ENCODE results near the gene BCL2L1.

BCL2L1 gene

DNA sequence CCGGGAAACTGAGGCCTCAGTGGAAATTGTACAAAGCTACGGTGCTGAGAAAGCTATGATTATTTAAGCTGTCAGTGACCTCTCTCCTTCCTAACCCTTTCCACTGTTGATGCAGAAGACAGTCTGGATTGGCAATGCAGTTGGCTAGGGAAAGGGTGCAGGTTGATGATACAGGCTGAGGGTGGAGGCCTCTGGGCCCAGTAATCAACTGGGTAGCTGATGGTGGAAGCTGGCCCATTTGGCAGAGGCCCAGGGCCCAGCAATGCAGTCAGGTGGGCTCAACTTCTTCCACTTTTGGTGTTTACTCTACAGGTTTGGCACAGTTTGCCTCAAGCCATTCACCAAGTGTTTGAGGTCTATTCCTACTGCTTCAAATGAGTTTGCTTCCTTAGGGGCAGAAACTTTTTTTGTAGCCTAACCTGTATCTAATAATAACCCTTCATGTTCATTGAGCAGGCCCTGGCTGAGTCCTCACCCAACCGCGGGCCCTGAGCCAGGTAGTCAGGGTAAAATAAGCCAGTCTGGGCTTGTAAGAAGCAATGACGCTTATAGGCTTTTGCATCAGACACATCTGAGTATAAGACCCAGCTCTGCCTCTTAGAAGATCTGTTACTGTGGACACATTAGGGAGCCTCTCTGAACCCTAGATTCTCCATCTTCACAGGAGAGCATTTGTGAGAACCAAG is 12.1 kb downstream of the BCL2L1 start:
- DNase-seq (ENCODE audit: low read depth in 2 of 3, low spot score in 1 of 3) = no peak

DNA sequence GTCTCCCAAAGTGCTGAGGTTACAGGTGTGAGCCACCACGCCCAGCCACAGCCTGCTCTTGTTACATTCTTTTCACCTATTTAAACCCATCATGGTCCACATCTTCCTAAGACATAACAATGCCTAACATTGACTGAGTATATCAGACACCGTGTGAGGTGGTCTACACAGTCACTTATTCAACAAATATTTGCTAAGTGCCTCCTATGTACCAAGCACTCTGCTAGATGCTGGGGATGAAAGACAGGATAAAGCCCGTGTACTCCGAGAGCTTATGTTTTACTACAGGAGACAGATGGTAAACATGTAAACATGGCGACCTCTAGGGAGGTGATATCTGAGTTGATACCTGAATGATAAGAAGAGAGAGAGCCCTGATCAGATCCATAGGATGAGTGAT is 12.7 kb downstream of the BCL2L1 start:
- DNase-seq (ENCODE audit: low read depth in 2 of 3, low spot score in 1 of 3) = no peak

DNA sequence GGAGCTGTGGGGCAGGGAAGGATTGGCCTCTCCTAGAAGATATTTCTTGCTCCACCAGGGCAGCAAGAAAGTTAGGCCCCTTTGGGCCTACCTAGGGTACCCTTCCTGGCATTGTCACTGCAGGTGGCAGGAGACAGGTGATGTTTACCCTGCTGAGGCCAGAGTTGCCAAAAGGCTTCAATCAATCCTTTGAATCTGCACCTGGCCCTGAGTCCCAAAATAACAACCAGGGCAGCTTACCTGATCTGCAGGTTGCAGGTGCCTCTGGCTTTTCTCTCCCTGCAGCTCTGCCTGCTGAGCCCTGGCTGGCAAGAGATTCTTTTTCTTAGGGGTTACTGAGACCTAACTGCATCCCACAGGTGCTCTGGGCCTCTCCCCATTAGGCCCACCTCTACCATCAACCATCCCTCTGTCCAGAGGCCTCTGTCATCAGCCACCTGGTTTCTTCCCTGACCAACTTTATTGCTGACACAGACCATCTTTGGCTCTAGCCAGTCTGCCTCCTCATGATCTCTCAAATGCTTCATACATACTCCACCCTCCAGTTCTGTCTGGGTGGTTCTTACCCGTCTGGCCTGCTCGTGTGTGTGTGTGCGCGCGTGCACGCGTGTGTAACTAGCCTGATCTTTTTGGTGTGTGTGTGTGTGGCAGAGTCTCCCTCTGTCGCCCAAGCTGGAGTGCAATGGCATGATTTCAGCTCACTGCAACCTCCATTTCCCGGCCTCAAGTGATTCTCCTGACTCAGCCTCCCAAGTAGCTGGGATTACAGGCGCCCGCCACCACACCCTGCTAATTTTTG is 13.7 kb downstream of the BCL2L1 start:
- DNase-seq (ENCODE audit: low read depth in 2 of 3, low spot score in 1 of 3) = no peak

DNA sequence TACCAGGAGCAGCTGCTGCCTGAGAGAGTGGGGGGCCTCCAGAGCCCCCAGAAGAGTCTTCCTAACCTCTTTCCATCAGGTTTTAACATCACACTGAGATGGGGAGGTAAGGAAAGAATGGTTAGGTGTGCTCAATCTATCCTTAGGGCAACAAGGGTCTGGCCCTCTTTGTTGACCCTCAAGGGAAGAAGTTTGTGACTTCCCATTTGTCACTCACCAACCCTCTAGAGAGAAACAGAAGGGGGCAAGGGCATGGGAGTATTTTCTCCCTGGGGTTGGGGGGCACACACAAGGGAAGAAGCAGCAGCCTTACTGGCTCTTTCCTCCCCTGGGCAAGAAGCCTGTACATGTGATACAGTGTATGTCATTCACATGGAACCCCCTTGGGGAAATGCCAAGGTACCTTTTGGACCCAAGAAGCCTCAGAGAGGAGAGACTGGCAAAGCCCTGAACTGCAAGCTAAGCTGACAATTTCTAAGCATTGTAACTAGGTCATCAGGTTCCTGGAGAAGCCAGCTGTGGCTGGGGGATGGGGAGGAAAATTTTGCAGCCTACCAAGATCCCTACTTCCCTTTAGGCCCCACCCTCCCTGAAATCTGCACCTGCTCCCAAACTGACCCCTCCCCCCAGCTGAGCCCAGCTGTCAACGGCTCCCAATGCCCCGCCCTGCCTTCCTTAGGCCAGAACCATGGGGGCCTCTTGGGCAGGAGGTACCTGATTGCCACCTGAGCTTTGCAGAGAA is 14.5 kb downstream of the BCL2L1 start:
- DNase-seq (ENCODE audit: low read depth in 2 of 3, low spot score in 1 of 3) = no peak

DNA sequence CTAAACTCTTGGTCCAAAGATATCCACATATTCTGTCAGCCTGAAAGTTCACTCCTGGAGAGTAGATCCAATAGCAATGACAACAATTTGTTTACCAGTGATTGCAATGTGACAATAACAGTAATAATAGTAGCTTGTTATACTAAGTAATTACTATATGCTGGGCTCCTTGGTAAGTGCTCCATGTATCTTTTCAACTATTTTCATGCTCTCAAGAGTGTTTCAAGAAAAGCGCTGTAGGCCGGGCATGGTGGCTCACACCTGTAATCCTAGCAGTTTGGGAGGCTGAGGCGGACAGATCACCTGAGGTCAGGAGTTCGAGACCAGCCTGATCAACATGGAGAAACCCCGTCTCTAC is 15.4 kb downstream of the BCL2L1 start:
- no peak for DNase-seq (ENCODE audit: low read depth in 2 of 3, low spot score in 1 of 3)

DNA sequence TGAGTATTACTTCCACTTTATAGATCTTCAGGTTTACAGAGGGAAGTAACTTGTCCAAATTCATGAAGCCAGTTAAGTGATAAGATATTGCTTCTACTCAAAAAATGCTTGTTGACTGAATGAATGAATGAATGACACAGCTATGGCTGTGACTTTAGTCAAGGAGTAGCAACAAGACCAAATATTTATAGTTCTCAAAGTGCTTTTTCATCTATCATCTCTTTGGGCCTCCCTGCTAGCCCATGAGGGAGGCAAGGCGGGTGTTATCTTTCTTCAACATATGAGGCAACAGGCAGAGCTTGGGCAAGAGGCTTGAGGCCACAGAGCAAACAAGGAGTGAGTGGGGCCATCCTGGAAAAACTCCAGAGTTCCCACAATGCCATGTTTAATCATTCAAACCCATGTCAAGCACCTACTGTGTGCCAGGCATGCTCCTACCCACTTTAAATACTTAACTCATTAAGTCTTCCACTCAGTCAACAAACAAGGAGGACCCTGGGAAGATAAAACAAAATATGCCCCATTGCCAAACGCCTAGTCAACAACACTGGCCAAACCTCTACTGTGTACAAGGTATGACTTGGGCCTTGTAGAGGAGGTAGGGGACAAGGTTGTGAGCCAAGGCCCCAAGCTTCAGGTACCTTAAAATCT is 15.9 kb downstream of the BCL2L1 start:
- DNase-seq (ENCODE audit: low read depth in 2 of 3, low spot score in 1 of 3) = no peak

DNA sequence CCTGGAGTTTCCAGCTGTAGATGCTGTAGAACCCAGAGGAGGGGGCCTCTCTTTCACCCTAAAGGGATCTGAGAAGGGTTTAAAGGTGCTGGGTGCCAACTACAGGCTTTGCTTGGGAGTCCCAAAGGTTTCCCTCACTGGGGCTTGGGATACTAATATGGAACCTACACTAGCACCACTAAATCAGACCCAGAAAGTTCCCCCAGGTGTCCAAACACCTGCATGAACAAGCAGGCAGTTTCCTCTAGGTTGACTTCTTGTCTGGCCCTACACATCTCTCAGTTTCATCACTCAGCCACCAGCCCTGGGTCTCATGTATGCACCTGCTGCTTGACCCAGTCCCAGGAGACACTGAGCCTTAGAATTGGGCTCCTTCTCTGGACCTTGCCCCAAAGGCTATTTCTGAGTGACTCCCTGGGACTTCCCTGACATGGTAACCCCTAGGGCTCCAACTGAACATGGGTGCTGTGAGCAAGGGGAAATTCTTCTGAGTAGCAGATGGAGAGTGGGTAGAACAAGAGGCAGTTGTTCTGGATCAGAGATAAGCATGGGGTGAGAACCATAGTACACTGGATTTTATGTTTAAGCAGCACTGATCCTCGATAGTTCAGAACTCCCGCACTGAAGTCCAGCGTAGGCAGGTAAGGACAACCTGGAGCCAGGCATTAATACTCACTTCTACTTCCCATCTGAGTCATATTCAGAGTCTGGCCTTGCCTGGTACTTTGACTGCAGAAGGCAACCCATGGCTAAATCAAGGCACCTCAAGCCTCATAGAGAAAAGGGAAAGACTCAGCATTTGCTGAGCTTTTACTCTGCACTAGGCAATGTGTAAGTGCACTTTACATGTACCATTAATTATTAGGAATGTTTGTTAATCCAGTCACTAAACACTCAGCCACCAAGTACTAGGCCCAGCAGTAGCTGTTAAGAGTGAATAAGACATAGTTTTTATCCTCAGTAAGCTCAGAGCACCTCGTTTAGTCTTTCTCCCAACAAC is 16.8 kb downstream of the BCL2L1 start:
- DNase-seq (ENCODE audit: low read depth in 2 of 3, low spot score in 1 of 3) = no peak

DNA sequence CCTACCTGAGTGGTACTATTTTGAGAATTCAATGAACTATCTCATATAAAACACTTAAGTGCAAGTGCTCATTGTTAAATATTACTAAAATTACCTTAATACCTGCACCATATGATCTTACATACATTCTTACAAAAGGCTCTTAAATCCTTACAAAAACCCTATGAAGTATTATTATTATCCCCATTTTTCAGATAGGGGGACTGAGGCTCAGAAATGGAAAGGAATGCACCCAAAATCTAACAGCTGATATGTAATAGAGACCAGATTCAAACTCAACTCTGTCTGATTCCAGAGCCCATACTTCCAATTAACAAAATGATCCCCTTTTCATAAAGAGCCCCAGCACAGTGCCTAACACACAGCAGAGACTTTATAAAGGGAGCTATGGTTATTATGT is 17.5 kb downstream of the BCL2L1 start:
- no peak for DNase-seq (ENCODE audit: low read depth in 2 of 3, low spot score in 1 of 3)

DNA sequence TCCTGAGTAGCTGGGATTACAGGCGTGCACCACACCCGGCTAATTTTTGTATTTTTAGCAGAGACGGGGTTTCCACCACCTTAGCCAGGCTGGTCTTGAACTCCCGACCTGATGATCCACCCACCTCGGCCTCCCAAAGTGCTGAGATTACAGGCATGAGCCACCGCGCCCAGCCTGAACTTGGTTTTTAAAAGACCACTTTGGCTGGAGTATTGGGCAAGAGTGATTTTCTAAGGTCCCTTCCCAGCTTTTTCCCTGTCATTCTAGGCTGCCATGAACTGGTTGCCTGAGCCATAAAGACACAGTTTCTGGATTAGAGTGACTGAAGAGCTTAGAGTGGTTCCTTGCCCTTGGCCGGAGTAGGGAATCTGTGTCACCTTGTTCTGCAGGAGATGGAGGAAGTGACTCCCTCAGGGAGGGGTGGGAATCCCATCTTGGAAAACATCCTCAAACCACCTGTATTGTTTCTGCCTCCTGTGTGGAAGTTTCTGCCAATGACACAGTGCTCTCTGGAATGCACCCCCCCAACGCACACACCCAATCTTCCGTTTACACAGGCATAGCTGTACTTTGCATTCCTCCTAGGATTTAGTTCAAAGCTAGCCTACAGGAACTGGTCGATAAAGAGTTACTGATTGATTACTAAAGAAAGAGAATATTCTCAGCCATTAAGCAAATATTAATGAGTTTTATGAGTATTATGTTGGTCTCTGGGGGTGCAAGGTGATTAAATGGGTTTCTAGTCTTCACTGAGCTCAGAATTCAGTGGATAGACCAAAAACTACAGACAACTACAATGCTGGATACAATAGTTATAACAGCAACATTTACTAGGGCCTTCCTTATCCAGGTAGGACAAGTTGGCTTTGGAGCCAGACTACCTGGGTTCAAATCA is 18.2 kb downstream of the BCL2L1 start:
- DNase-seq (ENCODE audit: low read depth in 2 of 3, low spot score in 1 of 3) = no peak

DNA sequence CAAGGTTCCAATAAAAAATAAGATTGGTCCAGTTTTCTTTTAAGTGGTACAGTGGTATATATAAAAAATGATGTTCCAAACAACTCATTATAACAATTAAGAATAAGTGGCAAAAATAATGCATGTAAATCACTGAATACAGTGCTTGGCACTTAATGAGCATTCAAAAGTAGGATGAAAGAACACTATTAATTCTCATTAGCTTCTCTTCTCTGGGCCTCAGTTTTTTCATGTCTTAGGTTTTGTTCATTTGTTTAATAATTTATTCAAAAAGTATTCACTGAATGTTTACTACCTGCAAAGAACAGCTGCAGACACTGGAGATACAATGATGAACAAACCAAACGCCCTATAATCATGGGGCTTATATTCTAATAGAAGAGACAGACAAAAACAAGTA is 21.1 kb downstream of the BCL2L1 start:
- no peak for DNase-seq (ENCODE audit: low read depth in 2 of 3, low spot score in 1 of 3)

DNA sequence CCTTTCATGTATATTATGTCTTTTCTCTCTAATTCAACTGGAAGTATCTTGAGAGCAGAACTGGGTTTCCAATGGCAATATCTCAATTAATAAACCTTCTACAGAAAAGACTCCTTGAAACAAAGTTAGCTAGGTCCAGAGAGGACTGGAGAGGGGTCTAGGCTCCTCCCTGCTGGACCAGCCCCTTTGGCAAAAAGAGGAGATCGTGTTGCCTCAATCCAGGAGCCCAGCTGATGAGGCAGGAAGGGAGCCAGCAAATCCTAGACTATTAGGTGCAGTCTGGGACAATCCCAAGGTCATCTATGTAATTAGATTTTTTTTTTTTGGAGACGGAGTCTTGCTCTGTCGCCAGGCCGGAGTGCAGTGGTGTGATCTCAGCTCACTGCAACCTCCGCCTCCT is 21.9 kb downstream of the BCL2L1 start:
- DNase-seq (ENCODE audit: low read depth in 2 of 3, low spot score in 1 of 3) = no peak

DNA sequence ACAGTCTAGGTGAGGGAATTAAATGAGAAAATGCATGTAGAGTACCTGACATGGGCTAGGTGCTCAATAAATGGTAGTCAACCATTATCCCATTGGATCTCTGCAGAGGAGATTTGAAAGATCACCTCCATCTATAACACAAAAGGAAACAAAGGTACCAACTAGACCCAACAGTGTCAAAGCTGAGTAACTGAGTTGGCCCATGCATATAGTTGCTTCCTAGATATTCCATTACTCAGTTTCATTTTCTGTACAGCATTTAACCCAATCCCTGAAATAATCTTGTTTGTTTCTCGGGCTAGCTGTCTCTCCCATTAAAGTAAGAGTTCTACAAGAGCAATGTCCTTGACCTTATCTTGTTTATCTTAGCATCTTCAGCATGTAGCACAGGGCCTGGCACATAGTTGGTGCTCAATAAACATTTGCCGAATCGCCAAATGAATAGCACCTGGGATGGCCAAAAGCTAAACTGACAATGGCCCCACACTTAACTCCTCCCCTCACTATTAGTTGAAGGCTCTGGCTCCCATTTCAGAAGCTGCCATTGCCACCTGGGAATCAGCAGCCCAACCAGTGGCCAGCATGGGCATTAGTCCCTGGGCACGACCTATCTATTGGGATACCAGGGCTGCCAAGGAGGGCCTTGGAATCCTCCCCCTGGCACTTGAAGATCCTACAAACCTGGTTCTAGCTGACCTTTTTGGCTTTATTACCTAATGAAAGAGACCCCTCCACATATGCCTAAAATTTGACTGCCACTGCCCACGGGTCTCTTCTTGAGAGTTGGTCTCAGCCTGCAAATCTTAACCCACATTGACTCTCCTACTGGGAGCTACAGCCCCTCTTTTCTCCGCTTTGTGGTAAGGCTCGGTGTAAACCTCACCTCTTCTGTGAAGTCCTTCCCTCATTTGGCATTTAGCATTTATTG is 22.6 kb downstream of the BCL2L1 start:
- DNase-seq (ENCODE audit: low read depth in 2 of 3, low spot score in 1 of 3) = no peak

DNA sequence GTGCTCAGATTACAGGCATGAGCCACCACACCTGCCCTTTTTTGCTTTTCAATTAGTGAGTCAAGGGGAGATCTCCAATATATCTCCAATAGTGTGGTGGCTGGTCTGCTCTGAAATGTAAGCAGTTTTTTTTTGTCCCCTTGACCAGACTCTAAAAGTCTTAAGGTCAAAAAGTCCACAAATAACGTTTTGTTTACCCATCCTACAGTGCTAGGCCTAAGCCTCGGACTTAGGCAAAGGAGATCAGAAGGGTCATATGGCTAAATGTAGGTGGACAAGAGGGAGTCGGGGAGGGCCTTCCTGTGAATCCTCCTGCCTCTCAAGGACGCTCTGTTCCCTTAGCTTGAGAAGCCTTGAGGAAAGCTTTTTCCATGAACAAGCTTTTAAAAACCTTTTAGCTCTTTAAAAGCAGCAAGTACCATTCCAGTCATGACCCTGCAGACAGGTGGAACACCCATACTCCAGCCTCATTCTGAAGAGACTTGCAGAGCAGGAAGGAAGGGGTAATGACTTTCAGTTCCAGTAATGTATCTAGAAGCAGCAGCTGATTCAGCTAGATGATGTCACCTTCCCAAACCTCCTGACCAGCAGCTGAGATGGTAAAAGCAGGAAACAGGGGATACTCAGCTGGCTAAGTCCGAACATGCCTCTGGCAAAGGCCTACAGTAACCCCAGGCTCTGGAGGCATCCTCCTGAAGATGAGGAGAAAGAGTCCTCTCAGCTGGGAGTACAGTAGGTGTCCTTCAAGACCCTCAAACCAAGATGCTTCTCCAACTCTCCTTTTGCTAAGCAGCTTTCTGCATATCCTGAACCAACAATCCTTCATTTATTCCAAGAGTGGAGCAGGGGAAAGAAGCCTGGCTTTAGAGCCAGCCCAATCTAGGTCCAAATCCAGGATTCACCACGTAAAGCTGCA is 23.6 kb downstream of the BCL2L1 start:
- DNase-seq (ENCODE audit: low read depth in 2 of 3, low spot score in 1 of 3) = no peak

DNA sequence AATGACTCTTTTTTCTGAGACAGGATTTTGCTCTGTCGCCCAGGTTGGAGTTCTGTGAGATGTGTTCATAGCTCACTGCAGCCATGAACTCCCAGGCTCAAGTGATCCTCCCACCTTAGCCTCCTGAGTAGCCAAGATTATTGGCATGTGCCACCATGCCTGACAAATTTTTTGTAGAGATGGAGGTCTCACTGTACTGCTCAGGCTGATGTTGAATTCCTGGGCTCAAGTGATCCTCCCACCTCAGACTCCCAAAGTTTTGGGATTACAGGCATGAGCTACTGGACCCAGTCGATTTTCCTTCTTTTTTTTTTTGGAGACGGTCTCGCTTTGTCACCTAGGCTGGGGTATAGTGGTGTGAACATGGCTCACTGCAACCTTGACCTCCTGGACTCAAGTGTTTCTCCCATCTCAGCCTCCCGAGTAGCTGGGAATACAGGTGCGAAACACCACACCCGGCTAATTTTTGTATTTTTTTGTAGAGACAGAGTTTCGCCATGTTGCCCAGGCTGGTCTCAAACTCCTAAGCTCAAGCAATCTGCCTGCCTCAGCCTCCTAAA is 24.3 kb downstream of the BCL2L1 start:
- no peak for DNase-seq (ENCODE audit: low read depth in 2 of 3, low spot score in 1 of 3)

DNA sequence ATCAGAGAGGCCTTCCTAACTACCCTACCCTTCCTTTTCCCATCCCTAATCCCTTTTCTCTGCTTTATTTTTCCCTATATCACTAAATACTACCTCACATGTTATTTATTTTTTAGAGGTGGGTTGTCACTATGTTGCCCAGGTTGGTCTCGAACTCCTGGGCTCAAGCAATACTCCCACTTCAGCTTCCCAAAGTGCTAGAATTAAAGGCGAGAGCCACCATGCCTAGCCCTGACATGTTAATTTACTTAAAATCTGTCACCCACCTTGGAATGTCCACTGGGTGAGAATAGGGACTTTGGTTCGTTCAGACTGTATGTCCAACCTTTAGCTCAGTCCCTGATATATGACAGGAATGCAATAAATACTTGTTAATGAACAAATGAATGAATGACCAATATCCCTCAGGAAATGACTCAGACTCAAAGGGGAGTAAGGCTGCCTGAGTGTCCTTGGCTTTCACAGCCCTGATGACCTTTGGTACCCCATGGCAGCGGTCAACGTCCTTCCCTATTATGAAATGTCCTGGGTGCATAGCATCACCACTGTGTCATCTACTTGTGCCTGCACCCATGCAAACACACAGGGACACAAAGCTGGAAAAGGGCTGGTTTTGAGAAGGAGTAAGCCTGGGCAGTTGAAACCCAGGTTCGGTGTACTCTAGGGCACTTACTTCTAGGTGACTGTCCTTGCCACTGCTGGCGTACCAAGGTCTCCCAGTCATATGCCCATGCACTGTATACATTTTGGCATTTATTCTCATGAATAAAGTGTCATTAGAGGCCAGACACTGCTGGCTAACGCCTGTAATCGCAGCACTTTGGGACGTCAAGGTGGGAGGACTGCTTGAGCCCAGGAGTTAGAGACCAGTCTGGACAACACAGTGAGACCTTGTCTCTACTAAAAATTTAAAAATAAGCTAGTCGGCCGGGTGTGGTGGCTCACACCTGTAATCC is 26.5 kb downstream of the BCL2L1 start:
- no peak for DNase-seq (ENCODE audit: low read depth in 2 of 3, low spot score in 1 of 3)

Measured in stimulated activated CD4-positive, alpha-beta T cell treated with anti-CD3 and anti-CD28 coated beads, Interleukin-12 subunit alpha, Interleukin-12 subunit beta, amount 100 ng/mL, for 48 hours (primary cell).